Stimulated activated memory B cell treated with anti-CD40 and anti-IgM and Interleukin-4, amounts not matched to agents 10 μg/mL and 1 μg/mL and 100 μg/mL, for 72 hours (primary cell): Measurements from ENCODE around the gene PACSIN1.

ENCODE experiments used
- ATAC-seq: fragments of 150-1000 bp; cut with Tn5 transposase; 2 replicates; pipeline ENCODE4 v1.10.0; 2021
- H3K27ac Mint-ChIP-seq: one replicate; pipeline ENCODE4 v1.8.0; 2022; ENCODE audit warnings: mild to moderate bottlenecking, mixed read lengths
- H3K27me3 Mint-ChIP-seq: one replicate; pipeline ENCODE4 v1.8.0; 2022; ENCODE audit warnings: mixed read lengths
- H3K36me3 Mint-ChIP-seq: one replicate; pipeline ENCODE4 v1.8.0; 2022; ENCODE audit warnings: mixed read lengths
- H3K4me1 Mint-ChIP-seq: one replicate; pipeline ENCODE4 v1.8.0; 2022; ENCODE audit warnings: mixed read lengths
- H3K4me3 Mint-ChIP-seq: one replicate; pipeline ENCODE4 v1.8.0; 2022; ENCODE audit warnings: mild to moderate bottlenecking, moderate library complexity, mixed read lengths
- H3K9me3 Mint-ChIP-seq: one replicate; pipeline ENCODE4 v1.8.0; 2022; ENCODE audit warnings: mixed read lengths

PACSIN1 gene

DNA sequence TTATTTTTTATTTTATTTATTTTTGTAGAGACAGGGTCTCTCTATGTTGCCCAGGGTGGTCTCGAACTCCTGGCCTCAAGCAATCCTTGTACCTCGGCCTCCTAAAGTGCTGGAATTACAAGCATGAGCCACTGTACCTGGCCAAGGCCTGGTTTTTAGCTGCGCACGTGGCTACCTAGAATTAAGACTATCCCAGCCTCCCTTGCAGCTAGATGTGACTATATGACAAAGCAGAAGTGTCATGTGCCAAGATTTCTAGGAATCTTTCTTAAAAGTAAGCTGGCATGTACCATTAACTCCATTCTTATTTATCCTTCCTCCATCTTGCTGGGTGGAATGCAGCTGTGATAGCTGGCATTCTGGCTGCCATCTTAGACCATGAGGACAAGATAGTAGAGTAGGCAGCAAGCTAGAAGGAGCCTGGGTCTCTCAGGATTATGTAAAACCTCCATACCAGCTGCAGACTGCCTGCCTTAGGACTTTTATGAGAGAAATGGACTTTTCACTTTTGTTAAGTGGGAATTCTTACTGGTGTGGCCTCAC is 92.4 kb downstream of the PACSIN1 start:
- H3K4me1 Mint-ChIP-seq = peaks cover 10% of the 10 kb centered on the region
- H3K27ac Mint-ChIP-seq = no peak overlapping the region
- H3K4me3 Mint-ChIP-seq = no peak overlapping the region
- H3K9me3 Mint-ChIP-seq = no peaks in the 10 kb centered on the region
- ATAC-seq = no peak
- no peaks in the 10 kb centered on the region for H3K36me3 Mint-ChIP-seq
- peaks cover 8% of the 10 kb centered on the region for H3K27me3 Mint-ChIP-seq

DNA sequence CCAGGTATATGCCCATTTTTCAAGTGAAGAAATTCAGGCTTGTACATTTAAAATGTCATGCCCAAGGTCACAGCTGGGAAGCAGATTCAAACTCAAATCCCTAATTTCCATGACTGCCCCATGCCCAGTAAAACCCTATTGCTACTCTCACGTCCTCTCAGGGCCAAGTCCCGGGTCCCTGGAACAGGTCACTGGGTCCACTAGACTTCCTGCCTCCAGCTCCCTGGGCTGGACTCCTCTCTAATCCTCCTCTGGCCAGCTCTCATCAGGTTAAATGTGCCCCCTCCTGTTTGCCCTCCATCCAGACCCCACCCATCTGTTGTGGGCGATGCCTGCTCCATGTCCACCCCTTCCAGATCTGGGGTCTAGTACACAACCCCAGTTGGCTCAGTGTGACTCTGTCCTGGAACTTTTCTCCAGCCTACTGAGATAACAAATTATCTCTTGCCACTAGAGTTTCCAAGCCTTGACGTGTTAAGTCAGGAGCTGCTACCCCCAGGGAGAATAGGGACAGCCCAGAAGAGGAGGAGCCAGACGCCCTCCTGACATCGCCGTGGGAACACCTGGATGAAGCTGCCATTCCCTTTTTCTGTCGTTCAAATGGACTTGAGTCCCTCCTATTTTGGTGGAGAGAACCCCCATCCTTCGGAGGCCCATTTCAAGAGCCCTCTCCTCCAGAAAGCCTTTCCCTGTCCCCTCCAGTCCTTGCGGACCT is 93.9 kb downstream of the PACSIN1 start:
- no peak overlapping the region for H3K27ac Mint-ChIP-seq
- no peak for ATAC-seq
- H3K27me3 Mint-ChIP-seq = peaks cover 8% of the 10 kb centered on the region
- no peak overlapping the region for H3K4me3 Mint-ChIP-seq
- H3K36me3 Mint-ChIP-seq = no peaks in the 10 kb centered on the region
- no peaks in the 10 kb centered on the region for H3K9me3 Mint-ChIP-seq
- H3K4me1 Mint-ChIP-seq = no peaks in the 10 kb centered on the region

DNA sequence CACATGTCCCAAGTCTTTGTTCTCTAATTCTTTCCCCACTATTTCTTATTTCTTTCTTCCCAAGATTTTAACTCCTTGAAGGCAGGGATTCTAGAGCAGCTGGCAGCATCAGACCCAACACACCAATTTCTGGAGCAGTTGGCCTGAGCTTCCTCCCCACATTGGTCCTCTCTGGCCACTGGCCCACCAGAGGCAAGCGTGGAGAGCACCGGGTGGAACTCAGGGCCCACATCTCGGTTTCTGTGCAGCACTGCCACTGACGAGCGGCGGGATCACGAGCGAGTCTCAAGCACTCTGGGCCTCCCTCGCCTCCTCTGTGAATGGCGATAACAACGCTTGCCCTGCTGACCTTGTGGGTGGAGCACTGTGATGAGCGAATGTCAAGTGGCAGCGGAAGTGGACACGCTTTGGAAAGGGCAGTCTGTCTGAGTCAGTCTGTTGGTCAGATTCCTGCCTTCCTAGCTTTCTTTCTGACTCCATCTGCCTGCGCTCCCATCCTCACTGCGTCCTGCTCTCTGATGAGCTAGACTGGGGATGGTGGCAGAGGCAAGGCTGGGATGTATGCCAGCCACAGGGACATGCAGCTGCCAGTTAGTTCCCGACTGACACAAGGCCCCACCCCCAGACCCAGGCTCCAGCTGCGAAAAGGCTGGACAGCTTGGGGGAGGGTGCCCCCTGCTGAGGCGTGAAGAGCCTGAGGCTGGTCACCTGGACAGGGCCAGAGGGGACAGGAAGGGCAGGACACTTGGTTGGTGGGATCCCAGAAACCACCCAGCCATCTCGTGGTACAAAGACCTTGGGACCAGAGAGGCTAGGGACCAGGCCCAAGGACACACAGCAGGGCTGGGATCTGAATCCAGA is 94.7 kb downstream of the PACSIN1 start:
- Mint-ChIP-seq H3K9me3 (no peaks in the 10 kb centered on the region), H3K4me1 (no peaks in the 10 kb centered on the region), H3K4me3 (no peak overlapping the region), H3K36me3 (no peaks in the 10 kb centered on the region), H3K27me3 (peaks cover 8% of the 10 kb centered on the region), H3K27ac (no peak overlapping the region)
- ATAC-seq = no peak

DNA sequence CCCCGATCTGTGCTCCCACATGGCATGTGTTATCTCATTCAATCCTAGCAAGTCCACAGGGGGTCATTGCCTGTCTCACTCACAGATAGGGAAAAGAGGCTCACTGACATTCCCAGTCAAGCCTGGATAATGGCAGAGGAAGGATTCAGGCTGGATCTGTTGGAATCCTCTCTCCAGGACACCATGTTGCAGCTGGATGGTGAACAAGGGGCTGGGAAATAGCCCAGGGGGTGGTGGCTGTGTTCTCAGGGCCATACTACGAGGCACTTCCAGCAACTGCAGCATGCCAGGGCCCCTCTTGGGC is 95.3 kb downstream of the PACSIN1 start:
- no peaks in the 10 kb centered on the region for H3K4me1 Mint-ChIP-seq
- no peaks in the 10 kb centered on the region for H3K9me3 Mint-ChIP-seq
- no peak for ATAC-seq
- peaks cover 8% of the 10 kb centered on the region for H3K27me3 Mint-ChIP-seq
- H3K27ac Mint-ChIP-seq = no peak overlapping the region
- H3K36me3 Mint-ChIP-seq = no peaks in the 10 kb centered on the region
- H3K4me3 Mint-ChIP-seq = no peak overlapping the region

DNA sequence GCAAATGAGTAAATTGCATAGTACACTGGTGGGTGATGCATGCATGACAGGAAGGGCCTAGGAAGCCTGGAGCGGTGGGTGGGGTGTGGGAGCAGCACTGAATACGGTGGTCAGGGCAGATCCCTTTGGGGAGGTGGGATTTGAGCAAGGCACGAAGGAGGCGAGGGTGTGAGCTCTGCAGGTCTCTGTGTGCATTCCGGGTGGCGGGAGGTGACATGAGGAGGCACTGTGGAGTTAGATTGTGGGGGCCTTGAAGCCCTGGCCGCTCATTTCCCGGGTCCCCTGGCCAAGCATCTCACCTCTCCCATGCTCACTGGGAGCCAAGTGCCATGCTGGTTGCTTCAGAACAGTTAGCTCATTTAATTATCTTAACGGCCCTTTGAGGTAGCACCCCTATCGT is 96.5 kb downstream of the PACSIN1 start:
- ATAC-seq = no peak
- H3K9me3 Mint-ChIP-seq = no peaks in the 10 kb centered on the region
- H3K4me1 Mint-ChIP-seq = no peaks in the 10 kb centered on the region
- H3K4me3 Mint-ChIP-seq = no peak overlapping the region
- no peak overlapping the region for H3K27ac Mint-ChIP-seq
- H3K27me3 Mint-ChIP-seq = peaks cover 8% of the 10 kb centered on the region
- no peaks in the 10 kb centered on the region for H3K36me3 Mint-ChIP-seq

DNA sequence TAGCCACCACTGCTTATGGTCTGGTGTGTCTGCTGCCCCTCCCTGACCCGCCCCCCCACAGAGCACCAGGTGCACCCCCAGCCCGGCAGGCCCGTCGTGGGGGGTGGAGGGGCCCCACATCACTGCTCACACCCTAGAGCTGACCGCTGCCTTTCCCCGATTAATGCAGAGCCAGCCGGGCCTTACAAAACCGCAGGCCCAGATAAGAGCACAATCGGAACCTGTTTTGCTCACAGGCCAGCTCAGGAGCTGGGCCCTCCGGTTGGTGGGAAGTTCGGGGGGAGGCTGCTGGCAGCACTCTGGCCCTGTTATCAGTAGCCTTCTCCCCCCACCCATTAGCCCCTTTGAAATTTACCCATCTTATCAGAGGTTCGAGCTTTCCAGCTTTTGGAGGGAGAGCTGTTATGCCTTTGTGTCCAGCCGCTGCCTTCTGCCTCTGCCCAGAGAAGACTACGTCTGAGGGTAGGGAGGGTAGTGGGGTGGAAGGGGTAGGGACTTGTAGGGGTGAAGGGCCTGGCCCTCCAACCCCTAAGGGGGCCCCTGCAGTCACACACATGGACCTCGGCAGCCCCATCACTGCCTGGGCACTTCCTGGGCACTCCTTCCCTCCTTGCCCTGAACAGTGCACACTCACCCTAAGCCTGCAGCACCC is 97.1 kb downstream of the PACSIN1 start:
- Mint-ChIP-seq H3K27ac (no peak overlapping the region), H3K9me3 (no peaks in the 10 kb centered on the region), H3K4me1 (no peaks in the 10 kb centered on the region), H3K27me3 (peaks cover 12% of the 10 kb centered on the region), H3K4me3 (no peak overlapping the region), H3K36me3 (no peaks in the 10 kb centered on the region)
- ATAC-seq = no peak

DNA sequence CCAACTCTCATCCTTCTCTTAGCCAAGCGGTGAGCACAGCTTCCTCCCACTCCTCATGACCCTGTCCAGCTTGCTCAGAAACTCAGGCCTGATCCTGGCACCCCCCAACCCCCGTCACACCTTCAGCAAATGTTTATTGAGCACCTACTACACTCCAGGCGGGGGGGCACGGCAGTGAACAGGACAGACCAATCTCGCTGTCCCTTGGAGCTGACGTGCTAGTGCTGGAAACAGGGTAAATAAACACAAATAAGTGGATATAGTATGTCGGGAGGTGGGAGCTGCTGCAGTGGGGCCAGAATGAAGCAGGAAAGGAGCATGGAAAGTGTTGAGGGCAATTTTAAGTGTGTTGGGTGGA is 97.6 kb downstream of the PACSIN1 start:
- peaks cover 17% of the 10 kb centered on the region for H3K27me3 Mint-ChIP-seq
- no peaks in the 10 kb centered on the region for H3K9me3 Mint-ChIP-seq
- no peaks in the 10 kb centered on the region for H3K36me3 Mint-ChIP-seq
- ATAC-seq = no peak
- H3K27ac Mint-ChIP-seq = no peak overlapping the region
- no peaks in the 10 kb centered on the region for H3K4me1 Mint-ChIP-seq
- no peak overlapping the region for H3K4me3 Mint-ChIP-seq

DNA sequence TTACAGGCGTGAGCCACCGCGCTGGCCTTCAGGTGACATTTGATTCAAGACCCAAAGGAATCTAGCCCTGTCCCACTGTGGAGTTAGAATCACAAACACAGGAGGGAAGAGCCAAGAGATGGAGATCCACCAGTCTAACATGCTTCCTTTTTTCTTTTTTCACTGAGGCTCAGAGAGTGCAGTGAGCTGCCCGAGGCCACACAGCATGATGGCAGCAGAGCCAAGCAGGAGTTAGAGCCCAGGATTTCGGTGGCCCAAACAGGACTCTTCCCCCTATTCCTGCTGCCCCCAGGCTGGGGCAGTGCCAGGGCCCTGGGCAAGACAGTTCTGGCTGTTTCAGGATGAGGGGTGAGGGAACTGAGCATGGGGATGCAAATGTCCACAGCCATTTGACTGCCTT is 98.3 kb downstream of the PACSIN1 start:
- ATAC-seq = no peak
- Mint-ChIP-seq H3K27ac (no peak overlapping the region), H3K36me3 (no peaks in the 10 kb centered on the region), H3K9me3 (no peaks in the 10 kb centered on the region), H3K4me3 (no peak overlapping the region), H3K4me1 (no peaks in the 10 kb centered on the region), H3K27me3 (peaks cover 24% of the 10 kb centered on the region)

DNA sequence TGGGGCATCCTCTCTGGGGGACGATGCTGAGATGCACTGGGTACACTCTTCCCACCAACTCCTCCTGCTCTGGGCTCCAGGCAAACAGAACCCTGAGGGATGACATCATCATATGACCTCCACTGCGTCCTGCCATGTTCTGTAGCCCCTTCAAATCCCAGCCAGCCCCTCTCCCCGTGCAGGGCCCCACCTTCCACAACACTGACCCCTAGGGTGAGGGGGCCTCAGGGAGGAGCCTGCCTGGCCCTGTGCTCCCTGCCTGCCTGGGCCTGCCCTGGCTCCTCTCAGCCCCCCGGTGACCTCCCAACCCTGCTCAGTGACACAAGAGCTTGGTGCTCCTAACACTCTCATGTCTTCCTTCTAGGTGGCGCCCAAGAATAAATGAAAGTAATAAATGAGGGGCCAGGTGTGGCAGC is 99.9 kb downstream of the PACSIN1 start:
- Mint-ChIP-seq H3K4me3 (no peak overlapping the region), H3K27me3 (peaks cover 34% of the 10 kb centered on the region)

DNA sequence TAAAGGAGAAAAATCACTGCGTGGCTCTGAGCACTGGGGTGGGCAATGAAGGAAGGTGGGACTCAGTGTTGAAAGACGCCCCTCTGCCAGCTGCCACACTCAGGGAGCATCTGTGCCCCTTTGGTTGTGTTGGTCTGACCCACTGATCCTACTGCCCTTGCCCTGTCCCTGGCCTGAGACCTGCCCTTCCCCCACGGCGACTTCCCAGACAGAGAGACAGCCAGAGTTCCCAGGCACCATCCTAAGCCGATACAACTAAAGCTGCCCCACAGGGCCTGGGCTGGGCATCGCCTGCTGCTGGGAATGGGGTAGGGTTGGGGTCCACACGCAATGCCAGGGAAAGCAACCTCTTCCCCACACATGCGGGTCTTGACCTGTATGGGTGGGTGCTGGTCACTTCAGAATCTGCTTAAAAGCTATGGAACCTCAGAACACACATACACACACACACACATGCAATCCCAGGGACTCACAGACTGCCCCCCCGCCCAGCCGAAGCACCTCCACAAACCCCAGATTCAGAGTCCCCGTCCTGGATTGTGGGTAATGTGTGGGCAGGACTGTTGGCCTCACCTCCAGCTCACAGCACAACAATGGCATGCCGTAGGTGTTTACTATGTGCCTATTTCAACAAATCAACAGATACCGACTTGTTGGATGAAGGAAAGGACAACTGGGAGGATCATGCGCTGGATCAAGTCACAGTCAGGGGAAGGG is 101.1 kb downstream of the PACSIN1 start:
- Mint-ChIP-seq H3K9me3 (no peaks in the 10 kb centered on the region), H3K36me3 (no peaks in the 10 kb centered on the region), H3K27me3 (peaks cover 40% of the 10 kb centered on the region), H3K4me3 (no peak overlapping the region), H3K27ac (no peak overlapping the region), H3K4me1 (no peaks in the 10 kb centered on the region)
- no peak for ATAC-seq

More for the DNA sequence above, 99.9 kb downstream of the PACSIN1 start:
- H3K27ac Mint-ChIP-seq = no peak overlapping the region
- H3K9me3 Mint-ChIP-seq = no peaks in the 10 kb centered on the region
- H3K36me3 Mint-ChIP-seq = no peaks in the 10 kb centered on the region
- ATAC-seq = no peak
- H3K4me1 Mint-ChIP-seq = no peaks in the 10 kb centered on the region

DNA sequence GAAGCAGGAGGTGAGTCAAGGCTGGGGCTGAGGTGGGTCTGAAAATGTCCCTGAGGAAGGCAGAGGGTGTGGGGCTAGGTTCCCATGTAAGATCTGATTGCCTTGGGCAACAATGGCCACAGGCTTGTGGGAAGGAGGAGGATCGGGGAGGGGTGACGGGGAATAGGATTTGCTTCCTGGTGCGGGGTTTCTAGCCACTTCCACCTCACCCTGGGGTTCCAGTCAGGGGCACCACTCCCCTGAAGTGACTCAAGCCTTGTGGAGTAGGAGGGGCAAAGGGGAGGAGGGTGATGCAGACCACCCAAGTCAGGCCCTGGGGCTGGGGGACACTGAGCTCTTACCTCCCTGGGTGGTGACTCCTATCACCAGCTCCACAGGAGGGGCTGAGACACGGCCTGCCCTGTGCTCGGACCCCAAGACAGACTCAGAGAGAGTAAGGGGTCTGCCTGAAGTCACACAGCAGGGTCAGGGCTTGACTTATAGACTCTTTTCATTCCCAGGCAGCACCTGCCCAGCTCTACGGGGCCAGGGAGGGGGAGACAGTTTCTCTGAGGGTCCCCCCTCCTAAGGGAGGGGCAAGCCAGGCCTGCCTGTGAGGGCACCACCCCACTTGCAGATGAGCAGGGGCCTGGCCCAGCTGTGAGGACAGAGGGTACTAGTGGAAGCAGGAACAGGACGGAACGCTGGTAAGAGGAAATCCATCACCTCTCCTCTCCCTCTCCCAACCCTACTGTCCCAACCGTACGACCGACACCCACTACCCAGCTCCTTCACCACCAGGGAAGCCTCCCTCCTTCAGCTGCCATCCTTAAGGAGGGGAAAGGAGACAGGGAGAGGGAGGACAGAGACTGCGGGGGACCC is 102.7 kb downstream of the PACSIN1 start:
- Mint-ChIP-seq H3K27ac (no peak overlapping the region), H3K9me3 (no peaks in the 10 kb centered on the region), H3K4me1 (no peaks in the 10 kb centered on the region), H3K27me3 (peaks cover 42% of the 10 kb centered on the region), H3K36me3 (no peaks in the 10 kb centered on the region), H3K4me3 (no peak overlapping the region)
- ATAC-seq = no peak

DNA sequence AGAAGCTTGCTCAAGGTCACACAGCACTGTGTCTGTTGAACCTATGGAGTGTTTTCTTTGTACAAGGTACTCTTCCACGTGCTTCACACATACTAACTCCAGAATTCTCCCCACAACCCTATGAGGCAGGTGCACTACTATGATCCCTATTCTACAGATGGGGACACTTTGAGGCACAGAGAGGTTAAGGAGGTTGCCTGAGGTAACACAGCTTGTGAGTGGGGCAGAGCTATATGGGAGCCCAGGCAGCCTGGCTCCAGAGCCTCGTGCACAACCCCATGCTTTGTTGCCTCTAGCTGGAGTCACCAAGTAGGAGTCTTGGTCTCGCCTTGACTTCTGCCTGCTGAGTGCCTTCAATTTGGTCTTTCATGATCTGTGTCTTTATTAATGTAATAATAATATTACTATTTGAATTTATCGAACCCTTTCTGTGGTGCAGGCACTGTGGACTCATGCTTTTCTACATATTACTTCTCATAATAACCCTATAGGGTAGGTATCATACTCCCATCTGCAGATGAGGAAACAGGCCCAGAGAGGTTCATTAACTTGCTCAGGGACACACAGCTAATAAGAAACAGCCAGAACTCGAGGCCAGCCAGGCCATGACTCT is 103.6 kb downstream of the PACSIN1 start:
- Mint-ChIP-seq H3K36me3 (no peaks in the 10 kb centered on the region), H3K27ac (no peak overlapping the region), H3K4me1 (no peaks in the 10 kb centered on the region), H3K27me3 (peaks cover 40% of the 10 kb centered on the region), H3K9me3 (no peaks in the 10 kb centered on the region), H3K4me3 (no peak overlapping the region)
- ATAC-seq = no peak

DNA sequence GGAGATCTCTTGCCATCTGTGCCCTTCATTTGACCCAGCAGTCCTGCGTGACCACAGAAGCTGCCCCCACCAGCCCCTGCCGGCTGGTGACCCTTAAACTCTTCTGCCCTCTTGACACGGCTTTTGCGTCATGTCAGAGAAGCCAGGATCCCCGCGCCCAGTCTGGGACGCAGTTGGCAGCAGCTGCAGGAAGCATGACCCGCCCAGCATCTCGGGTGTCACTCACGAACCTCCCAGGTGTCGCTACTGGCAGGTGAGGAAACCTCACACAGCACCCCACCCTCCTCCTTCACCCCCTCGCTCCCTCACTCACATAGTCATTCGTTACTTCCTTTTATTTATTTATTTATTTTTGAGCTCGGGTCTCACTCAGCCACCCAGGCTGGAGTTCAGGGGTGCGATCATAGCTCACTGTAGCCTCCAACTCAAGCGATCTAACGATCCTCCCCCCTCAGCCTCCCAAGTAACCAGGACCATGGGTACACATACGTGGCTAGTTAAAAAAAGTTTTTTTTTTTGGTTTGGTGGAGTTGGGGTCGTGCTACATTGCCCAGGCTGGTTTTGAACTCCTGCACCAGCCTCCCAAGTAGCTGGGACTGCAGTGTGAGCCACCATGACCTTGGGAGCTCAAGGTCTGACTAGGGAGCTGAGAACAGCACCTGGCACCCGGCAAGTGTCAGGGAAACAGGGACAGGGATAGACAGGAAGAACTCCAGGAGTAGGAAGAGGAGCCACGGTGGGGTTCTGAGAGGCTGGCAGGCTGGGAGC is 104.4 kb downstream of the PACSIN1 start:
- H3K27ac Mint-ChIP-seq = no peak overlapping the region
- H3K27me3 Mint-ChIP-seq = peaks cover 40% of the 10 kb centered on the region
- H3K36me3 Mint-ChIP-seq = no peaks in the 10 kb centered on the region
- ATAC-seq = no peak
- no peaks in the 10 kb centered on the region for H3K4me1 Mint-ChIP-seq
- H3K9me3 Mint-ChIP-seq = no peaks in the 10 kb centered on the region
- no peak overlapping the region for H3K4me3 Mint-ChIP-seq
